GM12875 (cell line): Measurements from ENCODE around the gene NTNG1.

ENCODE experiments used
- H3K4me3 ChIP-seq: one replicate; pipeline ENCODE4 v1.5.1; 2011; ENCODE audit warnings: low read depth, low read length, control low read depth
- CTCF ChIP-seq: IDR thresholded peaks from 2 replicates; pipeline ENCODE4 v1.5.1; 2011; ENCODE audit warnings: low read depth, mild to moderate bottlenecking, control low read depth, inconsistent platforms, low read length, moderate library complexity, borderline replicate concordance; ENCODE audit not compliant: insufficient read depth

The NTNG1 gene

GRCh38 chr1:107436552-107437241 is 295.9 kb downstream of the NTNG1 start:
- no peak for TF ChIP-seq CTCF

GRCh38 chr1:107439567-107439966 is 298.7 kb downstream of the NTNG1 start:
- TF ChIP-seq CTCF: no peak

More at GRCh38 chr1:107436552-107437241, 295.9 kb downstream of the NTNG1 start:
- no peak overlapping the region for H3K4me3 ChIP-seq

GRCh38 chr1:107442551-107442950 is 301.7 kb downstream of the NTNG1 start:
- no peak overlapping the region for H3K4me3 ChIP-seq
- TF ChIP-seq CTCF: no peak

More at GRCh38 chr1:107439567-107439966, 298.7 kb downstream of the NTNG1 start:
- H3K4me3 ChIP-seq: no peak overlapping the region

- H3K4me3 ChIP-seq: no peak overlapping the region
- no peak for TF ChIP-seq CTCF
Observed at GRCh38 chr1:107443027-107443426, 302.2 kb downstream of the NTNG1 start.

GRCh38 chr1:107443860-107444259 is 303.0 kb downstream of the NTNG1 start:
- no peak overlapping the region for H3K4me3 ChIP-seq
- no peak for TF ChIP-seq CTCF

- H3K4me3 ChIP-seq: no peak overlapping the region
- TF ChIP-seq CTCF: no peak
Observed at GRCh38 chr1:107444302-107444701, 303.5 kb downstream of the NTNG1 start.

- H3K4me3 ChIP-seq: no peak overlapping the region
- no peak for TF ChIP-seq CTCF
Observed at GRCh38 chr1:107449326-107449725, 308.5 kb downstream of the NTNG1 start.
